Esophagus squamous epithelium (tissue), 5 donors: ENCODE data around the gene NSD2. TPM values are rescaled to one million over a fixed set of nuclear protein-coding genes. Genes with fewer than 3 reads are reported as not detected.
A peak's percentile ranks its signal among the peaks of the same experiment; 100 is the strongest.

ENCODE experiments used
- DNase-seq: peaks from one replicate; lab custom pipeline; 2025; lab: John Stamatoyannopoulos, UW
- H3K27ac ChIP-seq, 4 donors: fragments of 200-600 bp; sonication (generic); one replicate each; pipeline ENCODE4 v1.5.1; 2016 to 2019; ENCODE audit warnings: mild to moderate bottlenecking in 1 of 4
- H3K27me3 ChIP-seq, 4 donors: fragments of 200-600 bp; sonication (generic); 1 replicate in 3 of 4; 2 replicates in 1 of 4; pipeline versions ENCODE4 v1.5.1 to v1.6.0; 2017 to 2021; ENCODE audit warnings: antibody characterized with exemption in 1 of 4
- H3K36me3 ChIP-seq, 3 donors: fragments of 200-600 bp; sonication (generic); one replicate each; pipeline ENCODE4 v1.5.1; 2016 to 2019
- H3K4me1 ChIP-seq, 3 donors: fragments of 200-600 bp; sonication (generic); one replicate each; pipeline ENCODE4 v1.5.1; 2017 to 2019
- H3K4me3 ChIP-seq, 4 donors: fragments of 200-600 bp; sonication (generic); 1 replicate in 3 of 4; 2 replicates in 1 of 4; pipeline ENCODE4 v1.5.1; 2016 to 2019; ENCODE audit warnings: mild to moderate bottlenecking in 2 of 4, moderate library complexity in 1 of 4
- H3K9me3 ChIP-seq, 3 donors: fragments of 200-600 bp; sonication (generic); one replicate each; pipeline ENCODE4 v1.5.1; 2016 to 2019
- CTCF ChIP-seq, 6 experiments: fragments of 450-650 bp in 4 of 6; fragments of 200-600 bp in 2 of 6; sonication (generic) in 2 of 6; IDR thresholded peaks; one replicate each; pipeline ENCODE4 v1.5.1; 2016 to 2019; ENCODE audit warnings: antibody characterized with exemption in 6 of 6, mild to moderate bottlenecking in 4 of 6, moderate library complexity in 4 of 6
- POLR2A ChIP-seq, 4 donors: fragments of 450-650 bp; IDR thresholded peaks; one replicate each; pipeline ENCODE4 v1.6.1; 2017; ENCODE audit warnings: antibody characterized with exemption in 4 of 4, mild to moderate bottlenecking in 4 of 4, moderate library complexity in 3 of 4
- WGBS, 2 donors: methylation state at CpG; one replicate each; pipeline ENCODE4 v1.1.5; 2018; 5-methylcytosine and 5-hydroxymethylcytosine counted together
- intact Hi-C: fragments of 100-400 bp; cut with DNase I; formaldehyde crosslinking; loops from one replicate; pipeline ENCODE4 v1.15.0; 2022
- total RNA-seq, 4 donors: library from RNA; depleted of rRNA; stranded (reverse); fragments of >200 nt; gene quantifications; one replicate each; pipeline ENCODE4 v1.1.0, GENCODE V29; 2016
- donor health status: DM: yes; HTN: yes; CAD: no.

Gene NSD2
- total RNA-seq, 4 donors from 2014 or later, result 31.9 to 36.4 (median 34.5) TPM

GRCh38 chr4:1857931-1858330 is 13.3 kb upstream of the NSD2 start:
- Histone ChIP-seq H3K27me3 (peaks cover 0 to 12% (median 0%) of the 10 kb centered on the region in 4 donors), H3K36me3 (no peaks in the 10 kb centered on the region), H3K27ac (no peak overlapping the region), H3K4me3 (no peak overlapping the region), H3K4me1 (peaks cover 9 to 58% (median 37%) of the 10 kb centered on the region in 3 donors), H3K9me3 (no peaks in the 10 kb centered on the region)
- no peak for DNase-seq
- WGBS, 2 donors, result 90 to 96% methylated on average over 4 of the region's 5 CpGs
- no peak for TF ChIP-seq CTCF (IDR thresholded peaks at IDR 0.05)
- no peak for TF ChIP-seq POLR2A (IDR thresholded peaks at IDR 0.05)
- intact Hi-C loops, result no loop called here

GRCh38 chr4:1859389-1859753 is 11.8 kb upstream of the NSD2 start:
- Histone ChIP-seq H3K27ac (no peak overlapping the region), H3K9me3 (no peaks in the 10 kb centered on the region), H3K4me1 (peaks cover 9 to 43% (median 28%) of the 10 kb centered on the region in 3 donors), H3K36me3 (no peaks in the 10 kb centered on the region), H3K27me3 (peaks cover 0 to 27% (median 0%) of the 10 kb centered on the region in 4 donors), H3K4me3 (no peak overlapping the region)
- DNase-seq, result no peak
- WGBS, 2 donors, result 92 to 94% methylated on average over 1 of the region's 1 CpG
- intact Hi-C loops, result no loop called here
- TF ChIP-seq CTCF (IDR thresholded peaks at IDR 0.05), result no peak

- 33 to 35% methylated on average over 9 to 10 of the region's 45 CpGs for WGBS, 2 donors
- Histone ChIP-seq H3K27ac (no peak overlapping the region), H3K36me3 (no peaks in the 10 kb centered on the region), H3K4me3 (peak overlapping the region in 3 of 4 donors; percentile 6 to 51 (median 28)), H3K4me1 (peaks cover 5 to 24% (median 13%) of the 10 kb centered on the region in 3 donors), H3K27me3 (peaks cover 0 to 51% (median 0%) of the 10 kb centered on the region in 4 donors), H3K9me3 (no peaks in the 10 kb centered on the region)
- no peak for DNase-seq
- TF ChIP-seq POLR2A (IDR thresholded peaks at IDR 0.05) (no peak), CTCF (IDR thresholded peaks at IDR 0.05) (no peak)
- intact Hi-C loops, result no loop called here
These were observed 8.9 kb upstream of the NSD2 start for GRCh38 chr4:1862055-1862911.

GRCh38 chr4:1862961-1863296 is 8.3 kb upstream of the NSD2 start:
- 45 to 63% methylated on average over 5 to 14 of the region's 14 CpGs for WGBS, 2 donors
- no peak overlapping the region for H3K27ac ChIP-seq
- intact Hi-C loops, result no loop called here
- DNase-seq, result no peak
- H3K9me3 ChIP-seq, result no peaks in the 10 kb centered on the region
- peaks cover 0 to 54% (median 0%) of the 10 kb centered on the region in 4 donors for H3K27me3 ChIP-seq
- peaks cover 0 to 18% (median 8%) of the 10 kb centered on the region in 3 donors for H3K4me1 ChIP-seq
- TF ChIP-seq POLR2A (IDR thresholded peaks at IDR 0.05), result no peak
- no peak for TF ChIP-seq CTCF (IDR thresholded peaks at IDR 0.05)
- no peaks in the 10 kb centered on the region for H3K36me3 ChIP-seq
- H3K4me3 ChIP-seq, result no peak overlapping the region

GRCh38 chr4:1863297-1864033 is 7.7 kb upstream of the NSD2 start:
- DNase-seq, result no peak
- H3K4me1 ChIP-seq, result peaks cover 0 to 12% (median 8%) of the 10 kb centered on the region in 3 donors
- TF ChIP-seq POLR2A (IDR thresholded peaks at IDR 0.05) (no peak), CTCF (IDR thresholded peaks at IDR 0.05) (no peak)
- WGBS, 2 donors, result 86 to 94% methylated on average over 9 to 11 of the region's 11 CpGs
- no peaks in the 10 kb centered on the region for H3K36me3 ChIP-seq
- intact Hi-C loops, result no loop called here
- H3K4me3 ChIP-seq, result no peak overlapping the region
- H3K27ac ChIP-seq, result no peak overlapping the region
- H3K27me3 ChIP-seq, result peaks cover 0 to 54% (median 0%) of the 10 kb centered on the region in 4 donors
- no peaks in the 10 kb centered on the region for H3K9me3 ChIP-seq
